GM18520 (cell line): ENCODE data around the gene MRPL50.

ENCODE experiments used
- ATAC-seq: cut with Tn5 transposase; IDR thresholded peaks from one replicate; pipeline ENCODE4 v1.9.1; 2021; ENCODE audit not compliant: unreplicated experiment

Gene MRPL50

GRCh38 chr9:101342595-101342994 is 55.8 kb downstream of the MRPL50 start:
- ATAC-seq: no peak

GRCh38 chr9:101341958-101342357 is 56.5 kb downstream of the MRPL50 start:
- ATAC-seq: no peak
